HG03135 (cell line): Measurements from ENCODE around the gene DMRTC2.

Experiments used
- ATAC-seq: cut with Tn5 transposase; IDR thresholded peaks from one replicate; pipeline ENCODE4 v1.9.1; 2021; ENCODE audit warnings: mild to moderate bottlenecking, moderate library complexity; ENCODE audit not compliant: unreplicated experiment

Gene DMRTC2

DNA sequence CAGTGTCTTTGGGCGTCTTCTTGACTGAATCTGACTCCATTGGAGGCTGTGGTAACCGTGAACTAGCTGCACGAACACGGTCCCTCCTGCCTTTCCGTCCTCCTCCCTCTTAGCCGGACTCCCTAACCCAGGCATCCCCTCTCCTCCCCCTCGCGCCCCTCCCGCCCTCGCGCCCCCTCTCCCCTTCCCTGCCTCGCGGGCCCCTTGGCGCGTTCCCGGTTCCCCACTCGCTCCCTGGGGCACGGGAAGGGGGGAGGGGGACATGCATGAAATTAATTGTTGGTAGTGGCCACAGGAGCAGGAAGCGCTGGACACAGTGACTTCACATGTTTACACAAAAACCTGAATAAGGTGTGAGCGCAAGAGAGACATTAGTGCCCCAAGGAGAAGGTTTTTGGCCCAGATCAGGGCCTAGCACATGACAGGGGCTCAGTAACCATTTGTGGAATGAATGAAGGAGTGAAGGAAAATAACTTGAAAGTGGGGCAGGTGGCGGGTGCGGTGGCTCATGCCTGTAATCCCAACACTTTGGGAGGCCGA lies 279 bp downstream of the DMRTC2 start:
- no peak for ATAC-seq

DNA sequence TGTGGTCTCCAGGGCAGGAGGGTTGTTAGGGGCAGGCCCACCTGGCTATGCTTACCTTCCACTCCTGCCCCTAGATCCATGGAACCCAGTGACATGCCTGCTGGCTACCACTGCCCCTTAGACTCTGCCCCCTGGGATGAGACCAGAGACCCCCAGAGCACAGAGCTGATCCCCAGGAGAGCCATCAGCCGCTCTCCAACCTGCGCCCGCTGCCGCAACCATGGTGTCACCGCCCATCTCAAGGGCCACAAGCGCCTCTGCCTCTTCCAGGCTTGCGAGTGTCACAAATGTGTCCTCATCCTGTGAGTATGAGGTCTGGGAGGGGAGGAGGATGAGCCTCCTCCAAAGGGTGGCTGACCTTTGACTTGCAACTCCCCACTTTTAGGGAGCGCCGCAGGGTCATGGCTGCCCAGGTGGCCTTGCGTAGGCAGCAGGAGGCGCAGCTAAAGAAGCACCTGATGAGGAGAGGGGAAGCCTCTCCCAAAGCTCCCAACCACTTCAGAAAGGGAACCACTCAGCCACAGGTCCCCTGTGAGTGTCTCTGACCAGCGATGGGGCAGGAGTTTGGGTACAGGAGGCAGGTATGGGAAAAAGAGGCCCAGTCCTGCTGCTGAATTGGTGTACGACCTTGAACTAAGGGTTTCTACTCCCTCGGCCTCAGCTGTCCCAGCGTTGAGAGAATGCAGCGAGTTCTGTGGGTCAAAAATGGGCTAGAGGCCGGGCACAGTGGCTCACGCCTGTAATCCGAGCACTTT lies 2.7 kb downstream of the DMRTC2 start:
- ATAC-seq: no peak

DNA sequence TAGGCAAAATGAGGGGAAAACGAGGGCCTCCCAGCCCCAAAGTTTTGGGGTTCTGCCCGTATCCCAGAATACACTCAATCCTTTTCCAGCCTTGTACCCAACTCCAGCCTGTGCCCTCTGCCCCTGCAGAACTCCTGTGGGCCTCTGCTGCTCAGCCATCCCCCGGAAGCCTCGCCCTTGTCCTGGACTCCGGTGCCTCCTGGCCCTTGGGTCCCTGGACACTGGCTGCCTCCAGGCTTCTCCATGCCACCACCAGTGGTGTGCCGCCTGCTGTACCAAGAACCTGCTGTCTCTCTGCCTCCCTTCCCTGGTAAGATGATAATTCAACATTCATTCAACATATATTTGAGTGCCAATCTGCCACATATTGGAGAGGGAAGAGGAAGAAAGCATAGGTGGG lies 3.8 kb downstream of the DMRTC2 start:
- ATAC-seq: no peak

DNA sequence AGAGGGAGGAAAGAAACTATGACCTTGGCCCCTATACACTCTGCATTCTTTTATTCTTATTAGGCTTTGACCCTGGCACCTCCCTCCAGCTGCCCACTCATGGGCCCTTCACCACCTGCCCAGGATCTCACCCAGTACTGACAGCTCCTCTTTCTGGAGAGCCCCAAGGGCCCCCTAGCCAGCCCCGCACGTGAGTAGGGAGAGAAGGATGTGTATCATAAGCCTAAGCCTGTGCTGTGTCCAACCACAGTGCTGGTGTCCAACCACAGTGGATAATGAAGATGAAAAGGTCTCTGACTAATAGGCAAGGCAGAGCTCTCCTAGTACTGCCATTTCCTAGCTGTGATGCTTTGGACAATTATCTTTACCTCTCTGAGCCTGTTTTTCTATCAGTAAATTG lies 4.2 kb downstream of the DMRTC2 start:
- no peak for ATAC-seq

DNA sequence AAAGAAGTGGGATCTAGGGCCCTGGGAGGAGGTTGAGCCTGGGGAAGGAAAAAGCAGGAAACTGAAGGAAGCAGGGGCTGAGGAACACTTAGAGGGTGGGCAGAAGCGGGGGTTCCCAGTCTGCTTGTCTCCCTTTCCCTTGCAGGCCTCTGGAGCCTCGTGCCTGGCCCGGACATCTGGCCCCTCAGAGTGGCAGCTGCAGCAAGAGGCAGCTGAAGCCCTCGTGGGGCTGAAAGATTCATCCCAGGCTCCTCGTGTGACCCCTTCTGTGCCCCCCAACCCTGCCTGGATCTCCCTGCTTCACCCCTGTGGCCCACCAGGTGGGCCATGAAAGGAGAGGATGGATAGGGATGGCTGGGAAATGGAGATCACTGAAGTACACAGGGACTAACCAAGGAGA lies 5.5 kb downstream of the DMRTC2 start:
- ATAC-seq: no peak

DNA sequence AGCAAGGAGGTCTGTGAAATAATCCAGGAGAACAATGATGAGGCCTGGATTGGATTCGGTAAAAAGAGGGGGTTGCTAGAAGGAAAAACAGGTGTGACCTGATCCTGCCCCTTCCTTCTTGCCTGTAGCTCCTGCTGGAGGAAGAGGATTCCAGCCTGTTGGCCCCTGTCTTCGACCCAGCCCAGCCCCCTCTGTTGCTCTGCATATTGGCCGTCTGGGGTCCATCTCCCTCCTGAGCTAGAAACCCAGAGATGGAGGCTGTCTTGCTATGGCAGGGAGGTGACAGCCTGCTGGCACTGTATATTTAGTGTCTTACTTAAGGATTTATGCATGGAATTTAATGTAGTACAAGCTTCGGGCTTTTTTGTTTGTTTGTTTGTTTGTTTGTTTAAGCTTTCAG lies 6.6 kb downstream of the DMRTC2 start:
- ATAC-seq: no peak

DNA sequence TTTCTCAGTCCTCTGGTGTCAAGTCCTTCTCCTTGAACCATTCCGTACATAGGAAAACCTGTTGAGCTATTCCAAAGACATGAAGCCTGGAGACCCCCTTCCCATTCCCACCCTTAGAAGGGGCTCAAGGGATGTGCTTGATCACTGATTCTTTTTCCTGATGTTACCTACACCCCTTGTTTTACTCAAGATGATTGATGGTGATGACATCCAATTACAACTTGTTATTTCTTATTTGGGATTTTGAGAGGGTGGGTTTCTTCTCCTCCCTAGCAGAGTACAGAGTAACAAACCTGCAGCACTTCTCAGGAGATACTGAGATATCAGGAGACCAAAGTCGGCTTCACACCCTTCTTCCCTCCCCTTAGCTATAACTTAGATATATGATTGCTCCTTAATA lies 8.5 kb downstream of the DMRTC2 start:
- ATAC-seq: no peak

DNA sequence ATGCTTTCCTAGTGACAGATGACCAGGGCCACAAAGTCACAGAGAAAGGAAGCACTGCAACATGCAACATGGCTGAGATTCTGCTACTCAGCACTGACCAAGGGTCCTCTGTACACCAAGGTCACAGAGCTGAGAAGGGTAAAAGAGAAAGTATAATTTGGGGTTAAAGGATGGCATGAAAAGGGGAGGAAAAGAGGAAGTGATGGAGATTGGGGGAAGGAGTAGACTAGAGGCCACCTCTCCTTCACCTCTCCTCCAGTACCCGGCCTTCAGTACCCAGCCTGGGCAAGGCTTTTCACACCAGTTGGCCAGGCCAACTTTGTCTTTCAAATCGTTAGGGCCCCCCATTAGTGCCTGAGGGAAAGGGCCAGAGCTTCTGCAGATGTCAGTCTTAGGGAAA lies 8.9 kb downstream of the DMRTC2 start:
- ATAC-seq: no peak

DNA sequence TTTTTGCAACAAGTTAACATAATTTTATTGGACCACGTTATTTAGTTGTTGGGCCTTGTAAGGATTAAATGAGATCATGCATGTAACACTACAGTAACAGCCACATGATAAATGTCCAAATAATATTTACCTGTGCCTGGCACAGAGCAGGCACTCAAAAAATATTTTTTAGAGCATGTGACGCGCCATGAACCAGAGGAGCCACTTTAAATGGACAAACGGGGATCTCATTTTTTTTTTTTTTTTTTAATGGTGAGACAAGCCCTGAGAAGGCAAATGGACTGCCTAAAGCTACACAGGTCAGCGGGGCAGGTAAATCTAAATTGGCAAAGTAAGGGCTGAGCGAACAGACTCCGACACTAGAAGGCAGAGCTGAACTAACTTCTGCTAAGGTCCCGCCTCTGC lies 14.4 kb downstream of the DMRTC2 start:
- ATAC-seq: no peak

DNA sequence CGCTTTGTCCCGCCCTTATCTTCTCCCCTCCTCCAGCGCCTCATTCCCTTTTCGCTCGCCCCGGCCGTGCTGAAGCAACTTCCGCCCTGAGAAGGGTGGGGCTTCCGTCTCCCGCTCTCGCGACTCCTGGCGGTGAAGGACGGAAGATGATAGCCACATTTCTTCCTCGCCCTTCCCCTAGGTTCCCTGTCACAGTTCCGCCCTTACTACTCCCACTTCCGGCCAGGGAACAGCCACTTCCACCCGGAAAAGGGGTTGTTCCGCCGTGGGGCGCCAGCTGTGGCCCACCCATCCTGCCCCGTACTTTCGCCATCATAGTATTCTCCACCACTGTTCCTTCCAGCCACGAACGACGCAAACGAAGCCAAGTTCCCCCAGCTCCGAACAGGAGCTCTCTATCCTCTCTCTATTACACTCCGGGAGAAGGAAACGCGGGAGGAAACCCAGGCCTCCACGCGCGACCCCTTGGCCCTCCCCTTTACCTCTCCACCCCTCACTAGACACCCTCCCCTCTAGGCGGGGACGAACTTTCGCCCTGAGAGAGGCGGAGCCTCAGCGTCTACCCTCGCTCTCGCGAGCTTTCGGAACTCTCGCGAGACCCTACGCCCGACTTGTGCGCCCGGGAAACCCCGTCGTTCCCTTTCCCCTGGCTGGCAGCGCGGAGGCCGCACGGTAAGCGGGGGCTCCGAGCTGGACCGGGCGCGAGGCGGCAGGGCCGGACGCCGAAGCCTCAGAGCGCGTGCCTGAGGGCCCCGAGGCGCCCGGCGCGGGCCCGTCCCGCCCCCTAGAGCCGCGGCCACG lies 15.0 kb downstream of the DMRTC2 start, which contains the start of gene RPS19:
TSS of gene RPS19 (plus strand) at position 638 of the 801 bp plus-strand sequence. CDS start 520 bp downstream, outside the sequence.
- peak; percentile 74 for ATAC-seq

DNA sequence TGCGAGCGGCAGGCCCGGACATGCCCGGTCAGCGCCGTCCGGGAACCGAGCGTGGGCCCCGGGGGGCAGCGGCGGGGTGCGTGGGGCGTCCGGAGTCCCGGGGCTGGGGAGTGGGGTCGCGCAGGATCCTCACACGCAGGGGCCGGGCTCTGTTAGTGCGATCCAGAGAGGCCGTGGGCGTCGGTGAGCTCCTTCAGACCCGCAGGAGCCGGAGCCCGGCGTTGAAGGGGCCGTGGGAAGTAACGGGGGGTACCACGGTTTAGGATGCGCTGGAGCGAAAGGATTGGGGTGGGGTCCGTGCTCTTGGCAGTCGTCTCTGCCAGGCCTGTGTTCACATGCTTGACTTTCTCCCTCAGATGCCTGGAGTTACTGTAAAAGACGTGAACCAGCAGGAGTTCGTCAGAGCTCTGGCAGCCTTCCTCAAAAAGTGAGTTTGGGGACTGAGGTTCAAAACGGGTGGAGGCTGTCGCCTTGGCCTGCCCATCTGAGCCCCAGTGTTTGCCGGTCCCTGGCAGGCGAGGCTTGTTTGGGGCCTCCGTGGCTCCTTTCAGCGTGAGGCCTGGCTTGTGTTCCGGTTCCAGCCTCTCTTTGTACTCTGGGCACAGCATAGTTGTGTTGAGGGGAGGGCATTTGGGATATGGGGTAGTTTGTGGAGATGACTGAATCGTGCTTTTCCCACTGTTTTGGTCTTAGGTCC lies 15.7 kb downstream of the DMRTC2 start:
- no peak for ATAC-seq

DNA sequence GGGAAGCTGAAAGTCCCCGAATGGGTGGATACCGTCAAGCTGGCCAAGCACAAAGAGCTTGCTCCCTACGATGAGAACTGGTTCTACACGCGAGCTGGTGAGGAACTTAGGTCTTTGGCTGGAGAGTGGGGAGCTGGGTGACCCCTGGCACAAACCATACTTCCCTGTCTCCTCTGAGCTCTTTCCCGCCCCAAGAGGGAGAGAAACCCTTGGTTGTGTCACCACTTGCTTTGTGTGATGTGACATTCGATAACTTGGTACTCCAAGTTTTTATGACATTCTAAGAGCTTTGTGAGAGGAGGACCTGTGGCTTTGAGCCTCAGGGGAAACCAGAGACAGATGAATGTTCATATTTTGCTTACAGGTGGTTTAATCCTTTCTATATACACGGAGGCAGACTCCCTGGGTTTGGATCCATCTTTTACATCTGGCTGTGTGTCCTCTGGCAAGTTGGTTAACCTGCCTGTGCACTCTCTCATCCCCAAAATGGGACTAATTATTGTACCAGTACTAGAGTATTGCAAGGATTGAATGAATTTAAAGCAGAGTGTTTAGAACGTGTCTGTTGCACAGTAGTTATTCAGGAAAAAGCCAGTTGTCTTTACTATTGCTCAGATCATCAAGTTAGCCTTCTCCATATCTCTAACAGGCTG lies 16.4 kb downstream of the DMRTC2 start:
- ATAC-seq: no peak

DNA sequence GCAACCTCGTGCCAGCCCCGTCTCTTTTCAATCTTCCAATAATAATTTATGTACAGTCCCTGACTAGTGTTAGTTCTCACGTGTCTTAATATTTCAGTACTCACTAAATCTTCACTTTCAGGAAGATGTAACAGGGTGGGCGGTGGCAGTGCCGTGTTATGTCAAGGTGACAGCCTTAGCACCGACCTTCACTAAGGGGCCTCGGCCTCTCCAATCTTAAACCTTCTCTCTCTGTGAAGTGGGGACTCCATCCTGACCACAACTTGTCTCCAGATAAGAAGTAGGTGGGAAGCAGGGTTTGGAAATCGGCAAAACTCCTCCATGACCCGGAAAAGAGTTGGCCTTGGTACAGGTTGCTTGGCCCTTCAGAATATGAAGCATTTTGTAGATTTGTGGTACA lies 17.0 kb downstream of the DMRTC2 start:
- no peak for ATAC-seq

DNA sequence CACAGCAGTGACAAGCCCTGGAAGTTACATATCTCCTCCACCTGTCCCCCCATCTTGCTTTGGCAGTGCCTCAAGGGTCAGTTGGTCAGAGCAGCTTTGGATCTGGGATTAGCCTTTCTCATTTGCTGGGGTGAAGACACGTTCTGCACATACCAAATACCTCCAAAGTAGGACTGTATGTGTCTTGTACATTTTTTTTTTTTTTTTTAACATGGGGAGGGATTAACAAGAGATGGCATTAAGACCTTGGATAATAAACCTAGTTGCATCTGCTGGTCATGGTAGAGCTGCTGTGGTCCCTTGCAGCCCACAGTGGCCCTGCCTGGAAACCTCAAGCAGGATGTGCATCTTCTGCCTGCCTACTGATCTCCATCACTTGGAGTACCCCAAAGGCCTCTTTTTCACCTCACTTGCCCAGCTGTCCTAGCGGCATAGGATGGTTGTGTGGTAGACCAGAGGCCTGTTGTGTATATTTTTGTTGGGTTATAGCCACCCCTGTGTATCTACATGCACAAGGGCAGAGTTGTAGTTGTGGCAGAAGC lies 17.7 kb downstream of the DMRTC2 start:
- no peak for ATAC-seq

DNA sequence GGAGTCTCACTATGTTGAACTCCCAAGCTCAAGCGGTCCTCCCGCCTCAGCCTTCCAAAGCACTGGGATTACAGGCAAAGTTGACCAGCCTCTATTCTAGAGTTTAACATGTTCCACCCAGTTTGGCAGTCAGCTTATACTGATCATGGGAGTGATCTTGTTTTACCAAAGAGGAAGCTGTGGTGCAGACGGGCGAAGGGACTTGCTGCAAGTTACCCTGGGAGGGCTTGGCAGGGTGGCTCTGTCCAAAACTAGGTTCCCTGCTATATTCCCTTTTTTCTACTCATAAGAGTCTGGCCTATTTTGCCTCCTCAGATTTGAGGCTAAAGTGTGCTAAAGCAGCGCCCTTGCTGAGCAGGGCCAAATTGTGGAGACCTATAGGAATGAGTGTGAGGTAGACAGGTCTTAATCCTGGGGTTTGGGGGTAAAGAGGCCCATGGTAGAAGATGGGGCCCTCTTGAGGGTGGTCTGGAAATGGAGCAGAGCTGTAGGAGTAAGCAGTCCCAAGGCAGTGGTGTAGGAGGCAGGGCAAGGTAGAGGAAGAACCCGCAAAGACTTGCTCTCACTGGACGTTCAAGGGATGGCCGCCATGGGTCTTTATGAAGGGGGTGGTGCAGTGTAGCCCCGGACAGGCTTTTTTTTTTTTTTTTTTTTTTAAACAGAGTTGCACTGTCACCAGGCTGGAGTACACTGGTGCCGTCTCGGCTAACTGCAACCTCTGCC lies 18.5 kb downstream of the DMRTC2 start:
- no peak for ATAC-seq

DNA sequence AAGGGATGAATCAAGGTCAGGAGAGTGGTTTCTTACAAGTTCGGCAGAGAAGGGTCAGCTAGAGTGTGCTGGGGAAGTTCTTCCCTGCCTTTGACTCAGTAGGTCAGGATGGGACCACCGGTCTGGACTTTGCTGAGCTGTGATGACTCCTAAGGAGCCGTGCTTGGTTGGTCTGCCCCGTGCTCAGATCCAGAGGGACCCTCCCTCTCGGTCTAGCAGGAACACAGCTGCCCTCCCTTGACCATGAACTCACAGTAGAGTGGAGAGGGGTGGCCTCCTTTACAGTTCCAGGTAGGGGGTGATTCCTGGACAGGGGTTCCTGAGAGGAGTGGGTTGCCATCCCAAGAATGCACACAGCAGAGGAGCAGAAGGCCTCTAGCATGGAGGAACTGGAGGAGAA lies 19.5 kb downstream of the DMRTC2 start:
- no peak for ATAC-seq

DNA sequence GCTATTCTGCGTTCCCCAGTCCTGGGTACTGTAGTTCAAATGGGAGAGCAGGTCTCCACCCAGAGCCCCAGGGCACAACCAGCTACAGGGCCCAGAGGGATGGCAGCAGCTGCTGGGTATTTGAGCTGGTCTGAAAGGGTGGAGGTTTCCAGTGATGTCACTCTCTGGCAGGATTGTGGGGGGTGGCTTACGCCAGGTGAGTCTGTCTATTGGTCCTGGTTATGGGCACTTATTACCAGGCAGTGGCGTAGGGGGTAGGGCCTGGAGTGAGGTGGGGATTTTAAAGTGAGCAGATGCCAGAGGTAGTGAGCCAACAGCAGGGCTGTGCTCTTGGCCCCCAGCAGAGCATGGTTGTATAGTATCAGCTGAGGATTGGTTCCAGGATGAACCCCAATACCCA lies 21.4 kb downstream of the DMRTC2 start:
- ATAC-seq: no peak

DNA sequence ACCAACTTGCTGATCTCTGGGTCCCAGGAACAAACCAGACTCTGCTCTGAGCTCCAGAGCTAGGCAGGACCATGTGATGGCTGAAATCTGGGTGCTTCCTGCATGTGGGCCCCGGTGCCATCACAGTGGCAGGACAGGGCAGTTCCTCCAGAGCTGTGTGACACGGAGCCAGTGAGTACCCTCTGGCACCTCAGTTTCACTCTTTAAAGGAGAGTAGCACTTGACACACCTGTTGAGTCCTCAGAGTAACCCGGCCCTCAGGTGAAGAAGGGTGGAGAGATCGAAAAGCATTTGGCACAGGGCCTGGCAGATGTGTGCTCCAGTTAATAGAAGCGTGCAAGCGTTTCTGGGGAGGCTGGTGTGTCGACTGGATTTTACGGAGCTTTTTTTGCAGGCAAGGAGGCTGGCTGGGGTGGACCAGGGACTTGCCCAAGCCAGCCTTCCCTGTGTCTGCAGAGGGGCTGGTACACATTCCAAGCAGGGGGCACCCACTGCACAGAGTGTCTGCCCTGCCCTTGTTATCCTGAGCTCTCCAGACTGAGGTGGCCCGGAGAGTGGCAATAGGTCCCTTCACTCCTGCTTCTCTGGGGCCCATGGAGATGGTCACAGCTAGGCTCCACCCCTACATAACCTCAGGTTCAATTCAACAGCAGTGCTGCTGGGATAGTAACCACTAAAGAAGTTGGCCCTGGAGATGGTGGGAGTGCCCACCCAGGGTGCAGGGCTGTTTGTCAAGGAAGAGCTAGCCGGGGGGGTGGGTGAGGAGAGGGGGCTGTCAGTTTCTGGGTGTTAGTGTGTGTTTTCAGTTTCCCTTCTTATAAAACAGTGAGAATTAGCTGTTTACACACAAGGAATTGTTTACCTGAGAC lies 23.5 kb downstream of the DMRTC2 start:
- ATAC-seq: no peak

DNA sequence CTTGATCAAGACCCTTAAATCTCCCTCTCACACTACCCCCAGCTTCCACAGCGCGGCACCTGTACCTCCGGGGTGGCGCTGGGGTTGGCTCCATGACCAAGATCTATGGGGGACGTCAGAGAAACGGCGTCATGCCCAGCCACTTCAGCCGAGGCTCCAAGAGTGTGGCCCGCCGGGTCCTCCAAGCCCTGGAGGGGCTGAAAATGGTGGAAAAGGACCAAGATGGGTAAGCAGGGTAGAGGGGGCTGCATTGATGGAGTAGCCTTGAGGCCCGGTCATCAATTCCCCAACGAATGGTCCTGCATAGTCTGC lies 24.1 kb downstream of the DMRTC2 start:
- no peak for ATAC-seq
